SK-N-MC (cell line): ENCODE data around the gene SPACA7.

Source experiments
- DNase-seq: peaks from one replicate; pipeline ENCODE4 v3.0.0-alpha.2; 2011; ENCODE audit warnings: low read depth, low spot score
- H3K27ac ChIP-seq: fragments of 200-600 bp; sonication (generic); 2 replicates; pipeline ENCODE4 v1.5.1; 2016; ENCODE audit warnings: mixed run types
- H3K36me3 ChIP-seq: fragments of 200-600 bp; sonication (generic); 2 replicates; pipeline ENCODE4 v1.6.1; 2017; ENCODE audit warnings: antibody characterized with exemption, low read length, mixed read lengths; ENCODE audit not compliant: insufficient read depth
- H3K4me3 ChIP-seq: fragments of 200-600 bp; sonication (generic); 2 replicates; pipeline ENCODE4 v1.5.1; 2016
- H3K9ac ChIP-seq: fragments of 200-600 bp; sonication (generic); 2 replicates; pipeline ENCODE4 v1.8.0; 2017; ENCODE audit warnings: mixed run types, mixed read lengths; ENCODE audit not compliant: insufficient read length
- H3K9me3 ChIP-seq: fragments of 200-600 bp; sonication (generic); 2 replicates; pipeline ENCODE4 v1.6.1; 2017; ENCODE audit warnings: low read depth, mild to moderate bottlenecking, antibody characterized with exemption, low read length, moderate library complexity, mixed read lengths
- EZH2 ChIP-seq: fragments of 200-600 bp; sonication (generic); IDR thresholded peaks from one replicate; pipeline ENCODE4 v1.6.1; 2017; ENCODE audit warnings: antibody characterized with exemption
- FOXP2 ChIP-seq: optimal IDR thresholded peaks from 2 replicates; pipeline ENCODE3; 2011; ENCODE audit warnings: mild to moderate bottlenecking, moderate library complexity; ENCODE audit not compliant: insufficient read depth; ENCODE audit errors: extremely low read length, control extremely low read depth
- POLR2AphosphoS5 ChIP-seq: IDR thresholded peaks from 2 replicates; pipeline ENCODE4 v1.6.1; 2012; ENCODE audit warnings: mild to moderate bottlenecking, low read depth, low read length, borderline replicate concordance

Gene SPACA7, protein sequence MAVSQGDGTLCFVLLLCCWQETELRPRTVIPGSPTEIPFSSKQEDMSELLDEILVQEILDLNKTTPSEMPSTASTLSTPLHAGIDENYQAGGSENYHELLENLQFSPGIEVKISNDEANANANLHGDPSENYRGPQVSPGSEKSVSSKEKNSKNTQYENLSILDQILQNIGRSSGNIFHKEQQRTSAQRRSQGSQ

DNA sequence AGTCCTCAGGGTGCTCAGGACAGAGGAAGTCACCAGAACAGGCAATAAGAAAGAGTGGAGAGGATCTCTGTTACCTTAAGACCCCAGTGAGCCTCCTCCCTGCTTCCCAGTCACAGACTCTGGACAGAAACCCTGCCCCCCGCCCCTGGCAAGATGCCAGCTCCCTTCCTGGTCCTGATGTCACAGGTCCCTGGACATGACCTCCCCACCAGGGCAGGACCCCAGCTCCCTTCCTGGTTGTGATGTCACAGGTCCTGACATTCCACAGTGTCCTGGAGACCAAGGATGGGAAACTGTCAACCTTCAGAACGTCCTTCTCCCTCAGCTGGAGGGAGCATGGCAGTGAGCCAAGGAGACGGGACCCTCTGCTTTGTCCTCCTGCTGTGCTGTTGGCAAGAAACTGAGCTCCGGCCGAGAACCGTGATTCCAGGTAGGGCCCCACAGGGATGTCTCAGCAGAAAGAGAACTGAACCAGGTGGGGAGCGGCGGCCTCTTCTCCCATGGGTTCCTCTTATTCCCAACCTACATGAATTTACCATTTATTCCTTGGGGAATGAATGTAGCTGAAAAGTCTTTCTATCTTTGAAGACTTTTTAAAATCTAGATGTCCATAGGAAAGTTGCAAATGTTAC, at the start of gene SPACA7:
TSS of gene SPACA7 (plus strand) at position 306 of the 632 bp plus-strand sequence. CDS start at position 337, 31 bp downstream.
- DNase-seq, result no peak
- no peak within 1 kb of the TSS for H3K27ac ChIP-seq
- H3K9me3 ChIP-seq, result no peaks in the 10 kb centered on the region
- no peak within 1 kb of the TSS for H3K9ac ChIP-seq
- no peak for TF ChIP-seq POLR2AphosphoS5
- no peak for TF ChIP-seq EZH2
- TF ChIP-seq FOXP2, result no peak
- H3K36me3 ChIP-seq, result no peaks in the 10 kb centered on the region
- no peak within 1 kb of the TSS for H3K4me3 ChIP-seq

DNA sequence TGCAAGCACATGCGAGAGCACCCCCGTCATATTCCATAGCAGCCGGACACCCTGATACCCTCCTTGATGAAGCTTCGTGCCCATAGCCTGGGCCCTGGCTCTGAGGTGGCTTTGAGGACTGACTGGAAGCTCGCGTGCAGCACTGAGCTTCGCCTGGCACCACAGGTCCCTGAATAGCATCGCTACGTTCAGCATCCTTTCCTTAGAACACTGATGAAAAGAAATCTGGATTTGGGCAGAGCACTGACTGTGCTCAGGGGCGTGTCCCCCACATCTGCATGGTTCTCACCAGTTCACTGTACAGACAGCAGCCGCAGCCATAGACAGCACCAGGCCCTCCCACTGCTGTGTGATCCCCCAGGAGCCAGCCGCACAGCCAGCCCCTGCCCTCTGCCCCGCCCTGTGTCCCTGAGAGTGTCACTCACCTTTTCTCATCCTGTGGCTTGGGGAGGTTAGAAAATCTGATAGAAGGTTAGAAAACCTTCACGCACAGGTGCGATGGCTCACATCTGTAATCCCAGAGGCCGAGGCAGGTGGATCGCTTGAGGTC, 49.3 kb upstream of the SPACA7 start:
- Histone ChIP-seq H3K27ac (no peak overlapping the region), H3K9ac (no peak overlapping the region), H3K9me3 (no peaks in the 10 kb centered on the region), H3K4me3 (no peak overlapping the region), H3K36me3 (no peaks in the 10 kb centered on the region)
- TF ChIP-seq EZH2 (no peak), FOXP2 (no peak), POLR2AphosphoS5 (no peak)
- DNase-seq, result no peak

DNA sequence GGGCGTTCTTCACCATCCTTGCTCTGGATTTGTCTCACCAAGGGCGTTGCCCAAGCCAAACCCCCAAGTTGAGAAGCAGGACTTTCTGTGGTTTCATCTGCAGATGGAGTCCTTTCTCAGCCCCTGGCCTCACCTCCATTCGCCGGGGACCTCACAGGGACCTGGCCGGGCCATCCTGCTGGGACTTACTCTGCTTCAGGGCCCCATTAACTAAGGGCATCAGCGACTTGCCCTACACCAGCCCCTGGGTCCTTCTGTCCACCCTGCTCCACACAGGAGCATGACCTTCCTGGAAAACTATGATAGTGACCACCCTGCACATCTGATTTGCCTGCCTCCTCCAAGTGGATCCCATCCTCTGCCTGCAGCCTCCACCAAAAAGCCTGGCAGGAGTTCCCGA, 47.2 kb upstream of the SPACA7 start:
- H3K27ac ChIP-seq, result no peak overlapping the region
- H3K9ac ChIP-seq, result no peak overlapping the region
- TF ChIP-seq POLR2AphosphoS5, result no peak
- TF ChIP-seq EZH2, result no peak
- TF ChIP-seq FOXP2, result no peak
- no peak overlapping the region for H3K4me3 ChIP-seq
- no peak for DNase-seq
- no peaks in the 10 kb centered on the region for H3K36me3 ChIP-seq
- no peaks in the 10 kb centered on the region for H3K9me3 ChIP-seq

DNA sequence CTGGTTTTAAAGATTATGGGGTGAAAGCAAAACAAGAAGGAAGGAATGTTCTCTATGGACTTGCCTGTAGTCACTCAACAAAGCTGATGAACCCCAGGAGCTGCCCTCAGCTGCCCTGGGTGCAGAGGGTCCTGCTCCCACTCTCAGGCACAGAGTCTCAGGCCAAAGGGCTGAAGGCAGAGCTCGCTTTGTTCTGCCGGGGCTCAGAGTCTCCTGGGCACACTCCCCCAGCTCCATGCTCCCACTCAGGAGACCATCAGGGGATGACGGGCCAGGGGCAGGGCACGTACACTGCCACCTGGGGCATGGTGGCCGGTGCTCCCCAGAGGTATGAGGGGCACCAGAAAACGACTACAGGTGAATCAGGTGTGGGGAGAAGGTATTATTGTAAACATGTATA, 46.8 kb upstream of the SPACA7 start:
- Histone ChIP-seq H3K27ac (no peak overlapping the region), H3K9ac (no peak overlapping the region), H3K36me3 (no peaks in the 10 kb centered on the region), H3K4me3 (no peak overlapping the region), H3K9me3 (no peaks in the 10 kb centered on the region)
- DNase-seq, result no peak
- no peak for TF ChIP-seq POLR2AphosphoS5
- TF ChIP-seq FOXP2, result no peak
- TF ChIP-seq EZH2, result no peak

DNA sequence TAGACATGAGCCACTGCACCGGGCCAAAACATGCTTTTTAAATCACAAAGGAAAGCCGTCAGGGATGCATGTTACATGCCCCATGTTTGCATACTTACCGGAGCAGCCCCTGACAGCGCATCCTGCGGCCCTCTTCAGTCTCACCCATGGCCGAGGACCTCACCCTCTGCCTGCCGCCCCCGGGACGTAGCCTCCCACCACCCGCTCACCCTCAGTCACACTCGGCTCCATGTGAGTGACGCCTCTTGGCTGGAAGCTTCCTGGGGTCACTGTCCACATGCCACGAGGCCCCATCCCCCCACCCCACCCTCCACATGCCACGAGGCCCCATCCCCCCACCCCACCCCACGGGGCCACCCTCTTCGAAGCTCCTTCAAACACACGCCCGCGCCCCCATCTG, 46.1 kb upstream of the SPACA7 start:
- no peak overlapping the region for H3K27ac ChIP-seq
- no peak for DNase-seq
- no peaks in the 10 kb centered on the region for H3K9me3 ChIP-seq
- no peak for TF ChIP-seq EZH2
- H3K4me3 ChIP-seq, result no peak overlapping the region
- no peaks in the 10 kb centered on the region for H3K36me3 ChIP-seq
- no peak overlapping the region for H3K9ac ChIP-seq

DNA sequence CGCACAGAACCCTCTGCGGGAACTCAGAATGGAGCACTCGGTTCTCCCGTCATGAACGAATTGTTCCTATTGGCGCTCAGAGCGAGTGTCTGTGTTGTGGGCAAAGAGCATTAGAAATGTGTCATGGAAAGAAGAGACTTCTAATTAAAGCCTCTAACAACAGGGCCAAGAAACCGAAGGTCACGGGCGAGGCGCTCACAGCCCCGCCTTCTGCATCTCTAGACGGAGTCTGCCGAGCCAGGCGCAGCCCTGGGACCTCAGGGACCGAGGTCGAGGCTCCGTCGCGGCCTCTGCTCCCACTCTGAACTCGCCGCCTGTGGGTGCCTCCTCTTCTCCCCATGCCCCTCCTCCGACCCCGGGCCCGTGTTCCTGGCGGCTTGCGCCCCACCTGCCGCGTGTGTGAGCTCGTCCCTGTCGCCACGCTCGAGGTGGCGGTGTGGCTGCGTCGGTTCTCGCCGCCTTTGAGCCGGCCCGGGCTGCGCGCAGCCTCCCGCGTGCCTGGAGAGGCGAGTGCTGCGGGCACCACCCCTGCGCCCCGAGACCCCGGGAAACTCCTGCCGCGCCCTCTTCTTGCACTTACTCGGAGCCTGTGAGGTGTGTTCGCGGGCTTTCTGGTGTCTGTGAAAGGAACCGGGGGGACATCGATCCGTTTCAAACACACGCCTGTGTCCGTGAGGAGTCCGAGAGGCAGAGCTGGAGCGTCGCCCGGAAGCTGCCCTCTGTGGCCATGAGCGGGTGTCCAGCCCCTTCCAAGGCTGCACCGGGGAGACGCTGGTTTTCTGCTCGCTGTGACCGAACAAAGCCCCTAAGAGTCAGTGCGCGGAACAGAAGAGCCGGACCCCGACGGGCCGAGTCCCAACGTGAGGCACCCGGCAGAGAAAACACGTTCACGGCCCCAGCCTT, 45.4 kb upstream of the SPACA7 start:
- TF ChIP-seq FOXP2 (no peak), POLR2AphosphoS5 (no peak), EZH2 (no peak)
- Histone ChIP-seq H3K27ac (no peak overlapping the region), H3K36me3 (no peaks in the 10 kb centered on the region), H3K4me3 (no peak overlapping the region), H3K9me3 (no peaks in the 10 kb centered on the region), H3K9ac (no peak overlapping the region)
- no peak for DNase-seq

DNA sequence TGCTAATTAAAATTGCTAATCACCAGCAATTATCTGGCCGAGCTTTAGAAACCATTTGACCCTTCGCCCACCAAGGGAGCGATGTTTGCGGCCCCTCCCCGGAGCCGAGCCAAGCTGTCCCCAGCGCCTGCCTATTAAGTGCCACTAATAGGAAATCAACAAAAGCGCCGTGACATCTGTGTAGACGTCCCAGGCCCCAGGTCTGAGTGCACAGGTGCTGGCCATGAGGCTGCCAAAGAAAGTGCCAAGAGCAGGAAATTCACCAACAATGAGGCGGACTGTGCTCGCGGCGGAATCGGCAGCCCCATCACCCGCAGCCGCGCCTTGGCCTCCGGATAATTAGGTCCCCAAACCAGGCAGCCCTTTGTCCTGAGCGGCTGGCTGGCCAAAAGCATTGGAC, 44.5 kb upstream of the SPACA7 start:
- Histone ChIP-seq H3K36me3 (no peaks in the 10 kb centered on the region), H3K27ac (no peak overlapping the region), H3K4me3 (no peak overlapping the region), H3K9ac (no peak overlapping the region), H3K9me3 (no peaks in the 10 kb centered on the region)
- no peak for DNase-seq
- TF ChIP-seq EZH2 (no peak), POLR2AphosphoS5 (no peak), FOXP2 (no peak)

DNA sequence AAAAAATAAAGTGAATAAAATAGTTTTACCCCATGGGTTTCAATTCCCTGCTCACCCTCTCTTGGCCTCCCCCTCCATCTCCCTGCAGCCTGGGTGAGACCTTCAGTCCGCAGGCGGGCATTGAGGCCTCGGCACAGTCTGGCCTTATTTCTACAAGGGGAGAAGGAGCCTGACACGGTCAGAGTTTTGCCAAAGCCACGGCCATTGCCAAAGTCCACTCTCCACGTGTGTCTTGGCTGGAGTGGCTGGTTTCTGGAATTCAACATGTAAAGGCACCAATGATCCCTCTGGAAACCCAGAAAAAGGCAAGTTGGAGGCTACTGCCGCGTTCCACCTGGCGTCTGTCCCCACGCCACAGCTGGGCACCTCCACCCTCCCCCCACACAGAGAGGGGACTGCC, 43.4 kb upstream of the SPACA7 start:
- H3K9me3 ChIP-seq, result no peaks in the 10 kb centered on the region
- no peak for TF ChIP-seq POLR2AphosphoS5
- peak; percentile 7 for TF ChIP-seq EZH2
- no peak for TF ChIP-seq FOXP2

More for the DNA sequence above, 43.4 kb upstream of the SPACA7 start:
- DNase-seq, result no peak
- Histone ChIP-seq H3K36me3 (no peaks in the 10 kb centered on the region), H3K9ac (no peak overlapping the region), H3K4me3 (no peak overlapping the region), H3K27ac (no peak overlapping the region)
